ENCODE results near the gene TYSND1.
"Not testable (repeated sequence)": the region's sequence is repeated elsewhere in the genome, so short reads cannot be mapped to it uniquely, and the experiment has no call there.

The TYSND1 gene

GRCh38 chr10:70162892-70163201, 16.3 kb upstream of the TYSND1 start:
- DNase-seq, result peak; percentile 26 to 29

GRCh38 chr10:70162151-70162891, 15.8 kb upstream of the TYSND1 start:
- no peak for DNase-seq

- no peak for DNase-seq
Observed at GRCh38 chr10:70160798-70161197, 14.3 kb upstream of the TYSND1 start.

GRCh38 chr10:70159366-70159765, 12.9 kb upstream of the TYSND1 start:
- not testable (repeated sequence) for DNase-seq

GRCh38 chr10:70158113-70158512, 11.6 kb upstream of the TYSND1 start:
- DNase-seq, result no peak

GRCh38 chr10:70155255-70155838, 8.8 kb upstream of the TYSND1 start:
- no peak for DNase-seq

- no peak for DNase-seq
Observed at GRCh38 chr10:70148516-70148915, 2.0 kb upstream of the TYSND1 start.

GRCh38 chr10:70147259-70147625, 742 bp upstream of the TYSND1 start:
- DNase-seq, result no peak

- DNase-seq, result peak; percentile 62 to 65
Observed at GRCh38 chr10:70145666-70146488, 623 bp downstream of the TYSND1 start.

GRCh38 chr10:70145166-70145665, 1.3 kb downstream of the TYSND1 start:
- no peak for DNase-seq

- no peak for DNase-seq
Observed at GRCh38 chr10:70144372-70145110, 2.0 kb downstream of the TYSND1 start.

- DNase-seq, result no peak
Observed at GRCh38 chr10:70142555-70142954, 3.9 kb downstream of the TYSND1 start.

- DNase-seq, result no peak
Observed at GRCh38 chr10:70140297-70140696, 6.2 kb downstream of the TYSND1 start.

- DNase-seq, result no peak
Observed at GRCh38 chr10:70139997-70140250, 6.6 kb downstream of the TYSND1 start.

GRCh38 chr10:70139151-70139996, 7.1 kb downstream of the TYSND1 start:
- no peak for DNase-seq

- DNase-seq, result no peak
Observed at GRCh38 chr10:70137927-70138883, 8.3 kb downstream of the TYSND1 start.

- no peak for DNase-seq
Observed at GRCh38 chr10:70137135-70137534, 9.4 kb downstream of the TYSND1 start.

GRCh38 chr10:70135684-70136083, 10.8 kb downstream of the TYSND1 start:
- no peak for DNase-seq

- DNase-seq, result no peak
Observed at GRCh38 chr10:70135046-70135445, 11.5 kb downstream of the TYSND1 start.

- DNase-seq, result no peak
Observed at GRCh38 chr10:70132098-70133029, 14.1 kb downstream of the TYSND1 start, which contains the start of gene AIFM2. Gene AIFM2, minus strand, starts transcription at chr10:70132825. Its CDS starts 8,741 bp downstream, at chr10:70124084.

Data from Kasumi-1 (cell line).